Right atrium auricular region (tissue), 2 donors: ENCODE data around the gene C2. TPM values are rescaled to one million over a fixed set of nuclear protein-coding genes. Genes with fewer than 3 reads are reported as not detected.

ENCODE experiments used
- DNase-seq: peaks from one replicate; pipeline ENCODE4 v3.0.0-alpha.2; 2019; ENCODE audit warnings: low spot score
- H3K27ac ChIP-seq, 2 donors: fragments of 200-600 bp; sonication (generic); 1 replicate in 1 of 2; 2 replicates in 1 of 2; pipeline ENCODE4 v1.5.1; 2016 to 2019
- H3K27me3 ChIP-seq, 2 donors: fragments of 200-600 bp; sonication (generic); one replicate each; pipeline versions ENCODE4 v1.5.1 to v1.6.0; 2017 to 2019
- H3K36me3 ChIP-seq: fragments of 200-600 bp; sonication (generic); one replicate; pipeline ENCODE4 v1.5.1; 2016
- H3K4me1 ChIP-seq, 2 donors: fragments of 200-600 bp; sonication (generic); one replicate each; pipeline versions ENCODE4 v1.5.1 to v1.6.0; 2017 to 2019
- H3K4me3 ChIP-seq, 2 donors: fragments of 200-600 bp; sonication (generic); 1 replicate in 1 of 2; 2 replicates in 1 of 2; pipeline ENCODE4 v1.5.1; 2017 to 2019; ENCODE audit warnings: mild to moderate bottlenecking in 1 of 2, moderate library complexity in 1 of 2
- H3K9me3 ChIP-seq, 2 donors: fragments of 200-600 bp; sonication (generic); one replicate each; pipeline ENCODE4 v1.5.1; 2019
- total RNA-seq, 2 donors: library from RNA; depleted of rRNA; stranded (reverse); fragments of >200 nt; gene quantifications; one replicate each; pipeline ENCODE4 v1.1.0, GENCODE V29; 2016
- TF ChIP-seq, protein P1 (sequence below), 2 donors: fragments of 200-600 bp; sonication (generic); IDR thresholded peaks; one replicate each; pipeline ENCODE4 v1.5.1; 2019; ENCODE audit warnings: antibody characterized with exemption in 2 of 2

C2 gene
- total RNA-seq: 10 to 100 TPM in 1 of 2 donors, 1 to 10 TPM in 1; 3.5 to 19.9 TPM

DNA sequence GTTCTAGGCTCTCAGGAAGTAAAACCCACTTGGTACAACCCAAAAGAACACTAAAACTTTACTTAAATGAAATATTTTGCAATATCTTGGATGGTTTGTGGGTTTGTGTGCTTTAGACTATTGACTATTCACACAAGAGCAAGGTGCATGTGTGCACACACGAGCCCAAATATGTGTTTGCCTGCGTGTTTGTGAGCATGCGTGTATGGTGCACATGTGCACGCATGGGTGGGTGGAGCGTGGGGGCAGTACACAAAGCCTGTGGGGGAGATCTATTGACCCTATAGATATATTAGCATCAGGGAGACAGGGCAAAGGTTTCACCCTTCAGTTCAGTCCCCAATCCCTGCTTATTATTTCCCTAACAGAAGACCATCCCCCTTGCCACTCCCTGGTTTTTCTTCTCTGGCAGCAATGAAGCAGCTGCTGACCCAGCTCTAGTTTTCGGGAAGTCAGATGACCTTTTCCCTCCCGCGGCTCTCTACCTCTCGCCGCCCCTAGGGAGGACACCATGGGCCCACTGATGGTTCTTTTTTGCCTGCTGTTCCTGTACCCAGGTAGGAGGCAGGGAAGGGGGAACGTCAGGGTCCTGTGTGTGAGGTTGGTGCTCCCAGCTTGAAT, at the start of gene C2:
Gene C2 (plus strand): TSS at position 476 of the 621 bp plus-strand sequence. CDS start 36 bp downstream, at position 512.
- no peaks in the 10 kb centered on the region for H3K9me3 ChIP-seq
- H3K36me3 ChIP-seq: no peaks in the 10 kb centered on the region
- H3K4me3 ChIP-seq: peak within 1 kb of the TSS in 1 of 2 donors; percentile 16
- H3K27ac ChIP-seq: no peak within 1 kb of the TSS
- H3K4me1 ChIP-seq: no peaks in the 10 kb centered on the region
- DNase-seq: no peak
- H3K27me3 ChIP-seq: no peaks in the 10 kb centered on the region
- TF ChIP-seq, protein P1, sequence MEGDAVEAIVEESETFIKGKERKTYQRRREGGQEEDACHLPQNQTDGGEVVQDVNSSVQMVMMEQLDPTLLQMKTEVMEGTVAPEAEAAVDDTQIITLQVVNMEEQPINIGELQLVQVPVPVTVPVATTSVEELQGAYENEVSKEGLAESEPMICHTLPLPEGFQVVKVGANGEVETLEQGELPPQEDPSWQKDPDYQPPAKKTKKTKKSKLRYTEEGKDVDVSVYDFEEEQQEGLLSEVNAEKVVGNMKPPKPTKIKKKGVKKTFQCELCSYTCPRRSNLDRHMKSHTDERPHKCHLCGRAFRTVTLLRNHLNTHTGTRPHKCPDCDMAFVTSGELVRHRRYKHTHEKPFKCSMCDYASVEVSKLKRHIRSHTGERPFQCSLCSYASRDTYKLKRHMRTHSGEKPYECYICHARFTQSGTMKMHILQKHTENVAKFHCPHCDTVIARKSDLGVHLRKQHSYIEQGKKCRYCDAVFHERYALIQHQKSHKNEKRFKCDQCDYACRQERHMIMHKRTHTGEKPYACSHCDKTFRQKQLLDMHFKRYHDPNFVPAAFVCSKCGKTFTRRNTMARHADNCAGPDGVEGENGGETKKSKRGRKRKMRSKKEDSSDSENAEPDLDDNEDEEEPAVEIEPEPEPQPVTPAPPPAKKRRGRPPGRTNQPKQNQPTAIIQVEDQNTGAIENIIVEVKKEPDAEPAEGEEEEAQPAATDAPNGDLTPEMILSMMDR (IDR thresholded peaks at IDR 0.05): no peak

DNA sequence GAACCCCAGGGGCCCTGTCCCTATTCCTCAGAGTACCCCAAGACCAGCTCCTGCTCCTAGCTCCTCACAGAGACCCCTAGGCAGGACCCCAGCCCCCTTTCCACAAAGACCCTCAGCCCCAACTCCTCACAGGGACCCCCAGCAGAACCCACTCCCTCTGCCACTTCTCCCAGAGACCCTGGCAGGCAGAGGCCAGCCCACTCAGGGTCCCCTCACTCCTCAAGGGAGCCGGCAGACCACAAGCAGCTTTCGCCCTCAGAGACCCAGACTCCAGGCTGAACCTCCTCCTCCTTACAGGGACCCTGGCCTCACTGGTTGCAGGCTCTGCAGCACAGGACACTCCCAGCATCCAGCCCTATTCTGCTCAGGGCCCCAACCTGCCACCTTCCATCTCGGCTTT, 49.3 kb upstream of the C2 start:
- H3K4me1 ChIP-seq: no peaks in the 10 kb centered on the region
- TF ChIP-seq, protein P1 (IDR thresholded peaks at IDR 0.05): no peak
- H3K27me3 ChIP-seq: no peaks in the 10 kb centered on the region
- no peak overlapping the region for H3K4me3 ChIP-seq
- DNase-seq: no peak
- H3K27ac ChIP-seq: no peak overlapping the region
- no peaks in the 10 kb centered on the region for H3K9me3 ChIP-seq
- peaks cover 35% of the 10 kb centered on the region for H3K36me3 ChIP-seq

DNA sequence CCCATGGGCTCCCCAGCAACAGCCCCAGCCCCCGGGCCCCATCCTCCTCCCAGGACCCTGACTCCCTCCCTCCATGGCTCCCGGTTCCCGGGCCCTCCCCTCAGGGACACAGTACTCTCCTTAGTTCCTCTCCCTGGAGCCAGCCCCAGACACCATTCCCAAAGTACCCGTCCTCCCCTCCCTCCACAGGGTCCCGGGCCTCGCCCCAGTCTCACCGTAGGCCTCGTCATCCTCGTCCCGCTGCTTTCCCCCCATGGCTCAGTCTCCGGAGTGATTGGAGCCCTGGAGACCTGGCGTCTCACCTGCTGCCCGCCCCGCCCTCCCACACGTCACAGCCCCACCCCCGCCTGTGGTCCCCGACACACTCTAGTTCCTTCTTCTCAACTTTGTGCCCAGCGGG, 48.8 kb upstream of the C2 start, which contains the start of gene SLC44A4:
Gene SLC44A4 (minus strand): TSS at position 272 of the 400 bp plus-strand sequence. CDS start 17 bp downstream, at position 255.
- H3K4me1 ChIP-seq: no peaks in the 10 kb centered on the region
- H3K36me3 ChIP-seq: peaks cover 40% of the 10 kb centered on the region
- no peak for DNase-seq
- TF ChIP-seq, protein P1 (IDR thresholded peaks at IDR 0.05): no peak
- no peak within 1 kb of the TSS for H3K27ac ChIP-seq
- no peaks in the 10 kb centered on the region for H3K9me3 ChIP-seq
- H3K27me3 ChIP-seq: no peaks in the 10 kb centered on the region
- no peak within 1 kb of the TSS for H3K4me3 ChIP-seq

DNA sequence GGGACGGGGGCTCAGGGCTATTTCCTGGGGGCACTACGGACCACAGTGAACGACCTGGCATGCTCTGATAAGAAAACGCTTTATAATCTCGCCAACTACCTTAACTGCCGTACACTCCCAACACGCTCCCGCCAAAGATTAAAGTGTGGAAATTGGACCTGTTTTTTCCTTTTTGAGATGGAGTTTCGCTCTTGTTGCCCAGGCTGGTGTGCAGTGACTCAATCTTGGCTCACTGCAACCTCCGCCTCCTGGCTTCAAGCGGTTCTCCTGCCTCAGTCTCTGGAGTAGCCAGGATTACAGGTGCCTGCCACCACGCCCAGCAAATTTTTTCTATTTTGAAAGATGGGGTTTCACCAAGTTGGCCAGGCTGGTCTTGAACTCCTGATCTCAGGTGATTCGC, 48.4 kb upstream of the C2 start:
- Histone ChIP-seq H3K27ac (no peak overlapping the region), H3K36me3 (peaks cover 44% of the 10 kb centered on the region), H3K4me1 (no peaks in the 10 kb centered on the region), H3K27me3 (no peaks in the 10 kb centered on the region), H3K4me3 (no peak overlapping the region), H3K9me3 (no peaks in the 10 kb centered on the region)
- TF ChIP-seq, protein P1 (IDR thresholded peaks at IDR 0.05): no peak
- DNase-seq: no peak

DNA sequence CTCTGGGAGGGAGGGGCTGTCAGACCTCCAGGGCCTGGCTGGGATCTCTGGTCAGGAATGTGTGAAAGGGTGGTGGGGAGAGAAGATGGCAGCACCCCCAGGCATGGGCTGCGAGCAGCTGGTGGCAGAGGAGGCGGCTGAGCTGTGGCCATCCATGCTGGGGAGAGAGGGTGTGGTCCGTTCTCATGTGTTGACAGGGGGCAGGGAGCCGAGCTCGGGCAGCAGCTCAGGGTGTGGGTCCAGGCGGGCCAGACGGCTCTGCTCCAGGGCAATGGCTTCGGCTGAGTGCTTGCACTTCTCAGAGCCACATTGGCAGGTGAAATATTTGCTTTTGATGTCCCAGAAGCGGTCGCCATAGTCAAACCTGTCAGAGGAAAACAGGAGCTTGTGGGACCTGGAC, 47.6 kb upstream of the C2 start:
- no peaks in the 10 kb centered on the region for H3K27me3 ChIP-seq
- H3K4me3 ChIP-seq: no peak overlapping the region
- H3K36me3 ChIP-seq: peaks cover 52% of the 10 kb centered on the region
- H3K9me3 ChIP-seq: no peaks in the 10 kb centered on the region
- TF ChIP-seq, protein P1 (IDR thresholded peaks at IDR 0.05): no peak
- no peaks in the 10 kb centered on the region for H3K4me1 ChIP-seq
- H3K27ac ChIP-seq: no peak overlapping the region
- DNase-seq: no peak

DNA sequence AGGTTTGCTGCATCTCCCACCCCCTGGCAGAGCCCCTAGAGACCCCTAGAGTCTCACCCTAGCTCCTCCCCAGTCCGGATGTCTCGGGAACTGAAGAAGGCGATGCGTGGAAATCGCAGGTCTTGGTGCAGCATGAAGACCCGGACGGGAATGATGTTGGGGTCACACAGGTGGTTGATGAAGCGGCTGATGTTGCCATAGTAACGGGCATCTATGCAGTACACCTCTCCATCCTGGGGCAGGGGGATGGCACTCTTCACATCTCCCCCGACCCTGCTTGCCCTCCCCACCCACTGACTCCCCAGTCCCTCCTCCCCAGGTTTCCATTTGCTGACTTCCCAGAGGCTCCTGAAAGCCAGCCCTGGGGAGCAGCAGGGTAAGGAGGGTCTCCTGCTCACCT, 46.9 kb upstream of the C2 start:
- no peaks in the 10 kb centered on the region for H3K27me3 ChIP-seq
- peaks cover 52% of the 10 kb centered on the region for H3K36me3 ChIP-seq
- H3K27ac ChIP-seq: no peak overlapping the region
- DNase-seq: no peak
- TF ChIP-seq, protein P1 (IDR thresholded peaks at IDR 0.05): no peak
- H3K9me3 ChIP-seq: no peaks in the 10 kb centered on the region
- no peak overlapping the region for H3K4me3 ChIP-seq
- H3K4me1 ChIP-seq: no peaks in the 10 kb centered on the region
